Esophagus squamous epithelium (tissue), 4 donors: ENCODE data around the gene OR6J1.

ENCODE experiments used
- CTCF ChIP-seq, 6 experiments: fragments of 450-650 bp in 4 of 6; fragments of 200-600 bp in 2 of 6; sonication (generic) in 2 of 6; IDR thresholded peaks; one replicate each; pipeline ENCODE4 v1.5.1; 2016 to 2019; ENCODE audit warnings: antibody characterized with exemption in 6 of 6, mild to moderate bottlenecking in 4 of 6, moderate library complexity in 4 of 6
- POLR2A ChIP-seq, 4 donors: fragments of 450-650 bp; IDR thresholded peaks; one replicate each; pipeline ENCODE4 v1.6.1; 2017; ENCODE audit warnings: antibody characterized with exemption in 4 of 4, mild to moderate bottlenecking in 4 of 4, moderate library complexity in 3 of 4

- TF ChIP-seq CTCF (IDR thresholded peaks at IDR 0.05), result no peak
- no peak for TF ChIP-seq POLR2A (IDR thresholded peaks at IDR 0.05)
These were observed 51.0 kb downstream of the OR6J1 start for GRCh38 chr14:22593189-22593588.
